Gastrocnemius medialis (tissue), 4 donors: Measurements from ENCODE around the gene PDE7B.

Source experiments
- POLR2A ChIP-seq, 2 donors: fragments of 450-650 bp; IDR thresholded peaks; one replicate each; pipeline ENCODE4 v1.6.1; 2017; ENCODE audit warnings: antibody characterized with exemption in 2 of 2, mild to moderate bottlenecking in 2 of 2, moderate library complexity in 2 of 2
- TF ChIP-seq, protein P1 (sequence below), 5 experiments: fragments of 450-650 bp in 3 of 5; fragments of 200-600 bp in 2 of 5; sonication (generic) in 2 of 5; IDR thresholded peaks in 4 of 5; conservative IDR thresholded peaks in 1 of 5; 1 replicate in 4 of 5; 2 replicates in 1 of 5; pipeline ENCODE4 v1.5.1; 2016 to 2019; ENCODE audit warnings: antibody characterized with exemption in 5 of 5, mild to moderate bottlenecking in 3 of 5, moderate library complexity in 3 of 5

DNA sequence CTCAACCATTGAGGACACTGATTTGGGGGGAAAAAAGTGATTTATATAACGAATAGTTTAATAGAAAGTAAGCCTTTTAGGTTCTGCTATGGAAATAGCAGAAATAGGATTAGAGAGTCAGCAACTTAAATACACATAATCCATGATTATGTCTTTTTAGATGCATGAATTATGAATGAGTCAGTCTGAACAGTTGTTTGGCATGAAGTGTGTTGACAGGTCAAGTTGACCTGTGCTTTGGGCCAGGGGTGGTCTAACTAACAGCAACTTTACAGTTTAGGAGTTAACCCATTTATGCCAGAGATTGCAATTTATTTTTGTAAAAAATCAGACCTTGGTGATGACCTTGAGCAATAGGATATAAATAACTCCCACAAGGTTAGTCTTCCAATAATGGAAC lies 207.4 kb downstream of the PDE7B start:
- no peak for TF ChIP-seq POLR2A (IDR thresholded peaks at IDR 0.05)
- TF ChIP-seq, protein P1, sequence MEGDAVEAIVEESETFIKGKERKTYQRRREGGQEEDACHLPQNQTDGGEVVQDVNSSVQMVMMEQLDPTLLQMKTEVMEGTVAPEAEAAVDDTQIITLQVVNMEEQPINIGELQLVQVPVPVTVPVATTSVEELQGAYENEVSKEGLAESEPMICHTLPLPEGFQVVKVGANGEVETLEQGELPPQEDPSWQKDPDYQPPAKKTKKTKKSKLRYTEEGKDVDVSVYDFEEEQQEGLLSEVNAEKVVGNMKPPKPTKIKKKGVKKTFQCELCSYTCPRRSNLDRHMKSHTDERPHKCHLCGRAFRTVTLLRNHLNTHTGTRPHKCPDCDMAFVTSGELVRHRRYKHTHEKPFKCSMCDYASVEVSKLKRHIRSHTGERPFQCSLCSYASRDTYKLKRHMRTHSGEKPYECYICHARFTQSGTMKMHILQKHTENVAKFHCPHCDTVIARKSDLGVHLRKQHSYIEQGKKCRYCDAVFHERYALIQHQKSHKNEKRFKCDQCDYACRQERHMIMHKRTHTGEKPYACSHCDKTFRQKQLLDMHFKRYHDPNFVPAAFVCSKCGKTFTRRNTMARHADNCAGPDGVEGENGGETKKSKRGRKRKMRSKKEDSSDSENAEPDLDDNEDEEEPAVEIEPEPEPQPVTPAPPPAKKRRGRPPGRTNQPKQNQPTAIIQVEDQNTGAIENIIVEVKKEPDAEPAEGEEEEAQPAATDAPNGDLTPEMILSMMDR (IDR thresholded peaks at IDR 0.05 in 4 of 5, conservative IDR thresholded peaks at IDR 0.05 in 1 of 5) = no peak
